ENCODE data around the gene SLC47A2.

SLC47A2 gene

GRCh38 chr17:19664136-19664820, 52.1 kb downstream of the SLC47A2 start:
- no peak for DNase-seq

GRCh38 chr17:19663097-19663496, 53.3 kb downstream of the SLC47A2 start:
- no peak for DNase-seq

- no peak for DNase-seq
These were observed 55.3 kb downstream of the SLC47A2 start for GRCh38 chr17:19661121-19661520.

GRCh38 chr17:19660219-19660870, 56.0 kb downstream of the SLC47A2 start:
- DNase-seq: no peak

GRCh38 chr17:19659366-19660177, 56.8 kb downstream of the SLC47A2 start:
- DNase-seq: no peak

- no peak for DNase-seq
These were observed 59.4 kb downstream of the SLC47A2 start for GRCh38 chr17:19656851-19657581.

- DNase-seq: no peak
These were observed 60.0 kb downstream of the SLC47A2 start for GRCh38 chr17:19656336-19656735.

- no peak for DNase-seq
These were observed 61.5 kb downstream of the SLC47A2 start for GRCh38 chr17:19654896-19655295.

- DNase-seq: no peak
These were observed 62.0 kb downstream of the SLC47A2 start for GRCh38 chr17:19654342-19654886.

GRCh38 chr17:19652595-19652994, 63.8 kb downstream of the SLC47A2 start:
- no peak for DNase-seq

GRCh38 chr17:19651451-19652238, 64.7 kb downstream of the SLC47A2 start:
- DNase-seq: no peak

GRCh38 chr17:19650826-19651225, 65.6 kb downstream of the SLC47A2 start:
- DNase-seq: no peak

GRCh38 chr17:19649274-19649541, 67.2 kb downstream of the SLC47A2 start:
- no peak for DNase-seq

- DNase-seq: peak; percentile 82
These were observed 67.7 kb downstream of the SLC47A2 start, which contains the start of gene ALDH3A2 for GRCh38 chr17:19648475-19649273. Gene ALDH3A2 (plus strand): TSS chr17:19648751. CDS start chr17:19648972, 221 bp downstream.

- no peak for DNase-seq
These were observed 68.5 kb downstream of the SLC47A2 start for GRCh38 chr17:19647697-19648474.

GRCh38 chr17:19646788-19647696, 69.3 kb downstream of the SLC47A2 start:
- DNase-seq: no peak

- no peak for DNase-seq
These were observed 70.6 kb downstream of the SLC47A2 start for GRCh38 chr17:19645734-19646201.

- no peak for DNase-seq
These were observed 71.7 kb downstream of the SLC47A2 start for GRCh38 chr17:19644493-19645210.

Measured in NK-92 treated with Interleukin-12 subunit alpha and Interleukin-12 subunit beta, amount 100 ng/mL, for 24 hours (cell line).